B cell (primary cell): ENCODE data around the gene AHDC1.

Experiments used
- CTCF ChIP-seq: fragments of 200-600 bp; IDR thresholded peaks from one replicate; pipeline ENCODE4 v1.8.0; 2022; ENCODE audit warnings: antibody characterized with exemption, mild to moderate bottlenecking
- EZH2 ChIP-seq: IDR thresholded peaks from 2 replicates; pipeline ENCODE4 v1.6.1; 2012; ENCODE audit warnings: borderline replicate concordance, low read depth, mild to moderate bottlenecking, moderate library complexity, low read length; ENCODE audit not compliant: insufficient read depth, poor library complexity, severe bottlenecking

DNA sequence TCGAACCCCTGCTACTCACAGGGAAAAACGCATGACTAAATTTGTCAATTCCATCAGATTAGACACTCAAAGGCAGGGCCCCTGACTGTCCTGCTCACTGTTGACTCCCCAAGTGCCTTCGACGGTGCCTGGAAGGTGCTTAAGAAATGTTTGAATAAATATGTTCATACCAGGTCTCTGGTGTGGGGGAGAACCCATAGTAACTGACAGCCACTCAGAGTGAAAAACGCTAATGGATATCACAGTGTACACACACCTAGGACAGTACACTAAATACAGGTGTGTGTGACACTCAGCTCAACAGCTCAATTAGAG is 74.3 kb downstream of the AHDC1 start:
- TF ChIP-seq CTCF, result no peak
- no peak for TF ChIP-seq EZH2
